NCI-H2227 (cell line): ENCODE data around the gene FAM98B.
"Not testable (repeated sequence)": the region's sequence is repeated elsewhere in the genome, so short reads cannot be mapped to it uniquely, and the experiment has no call there.

Source experiments
- DNase-seq: peaks from one replicate; lab custom pipeline; 2025; ENCODE audit not compliant: unreplicated experiment; lab: John Stamatoyannopoulos, UW

FAM98B gene

GRCh38 chr15:38453971-38454695 lies at the start of gene FAM98B:
Gene FAM98B (plus strand): TSS chr15:38454127. CDS start chr15:38454162, 35 bp downstream.
- DNase-seq = peak; percentile 88

- DNase-seq = no peak
Observed at GRCh38 chr15:38406436-38406835, 47.5 kb upstream of the FAM98B start.

- no peak for DNase-seq
Observed at GRCh38 chr15:38408576-38408975, 45.4 kb upstream of the FAM98B start.

GRCh38 chr15:38411902-38412301 lies 42.0 kb upstream of the FAM98B start:
- no peak for DNase-seq

GRCh38 chr15:38412466-38412865 lies 41.5 kb upstream of the FAM98B start:
- no peak for DNase-seq

GRCh38 chr15:38414357-38414756 lies 39.6 kb upstream of the FAM98B start:
- DNase-seq = peak; percentile 0

GRCh38 chr15:38421069-38421690 lies 32.7 kb upstream of the FAM98B start:
- DNase-seq = no peak

- no peak for DNase-seq
Observed at GRCh38 chr15:38424101-38424552, 29.8 kb upstream of the FAM98B start.

GRCh38 chr15:38425269-38425668 lies 28.7 kb upstream of the FAM98B start:
- no peak for DNase-seq

- no peak for DNase-seq
Observed at GRCh38 chr15:38427380-38427779, 26.5 kb upstream of the FAM98B start.

- no peak for DNase-seq
Observed at GRCh38 chr15:38430106-38430760, 23.7 kb upstream of the FAM98B start.

GRCh38 chr15:38436993-38437392 lies 16.9 kb upstream of the FAM98B start:
- DNase-seq = no peak

- DNase-seq = not testable (repeated sequence)
Observed at GRCh38 chr15:38437603-38438002, 16.3 kb upstream of the FAM98B start.

- no peak for DNase-seq
Observed at GRCh38 chr15:38438031-38438986, 15.6 kb upstream of the FAM98B start.

GRCh38 chr15:38440353-38441129 lies 13.4 kb upstream of the FAM98B start:
- peak; percentile 50 for DNase-seq

- no peak for DNase-seq
Observed at GRCh38 chr15:38441130-38441519, 12.8 kb upstream of the FAM98B start.

- DNase-seq = no peak
Observed at GRCh38 chr15:38454696-38455090, 766 bp downstream of the FAM98B start.

- DNase-seq = no peak
Observed at GRCh38 chr15:38455092-38455491, 1.2 kb downstream of the FAM98B start.

- no peak for DNase-seq
Observed at GRCh38 chr15:38458646-38459045, 4.7 kb downstream of the FAM98B start.

- DNase-seq = no peak
Observed at GRCh38 chr15:38459480-38459879, 5.6 kb downstream of the FAM98B start.
